MM.1S (cell line): ENCODE data around the gene CCDC102A.
"Not testable (repeated sequence)": the region's sequence is repeated elsewhere in the genome, so short reads cannot be mapped to it uniquely, and the experiment has no call there.

Experiments
- DNase-seq: peaks from one replicate; pipeline ENCODE4 v3.0.0-alpha.2; 2015
- H2AFZ ChIP-seq: fragments of 300-600 bp; sonication (generic); 2 replicates; pipeline ENCODE4 v1.6.0; 2016; ENCODE audit warnings: antibody characterized with exemption, low read length
- H3F3A ChIP-seq: fragments of 300-600 bp; sonication (generic); 2 replicates; pipeline ENCODE4 v1.6.1; 2016; ENCODE audit warnings: mild to moderate bottlenecking, antibody characterized with exemption, low read length, moderate library complexity, mixed read lengths; ENCODE audit not compliant: insufficient read depth
- H3K27ac ChIP-seq: fragments of 300-600 bp; sonication (generic); 2 replicates; pipeline ENCODE4 v1.5.1; 2016; ENCODE audit warnings: mild to moderate bottlenecking, low read length
- H3K27me3 ChIP-seq: fragments of 300-600 bp; sonication (generic); replicated peaks from 2 replicates; pipeline ENCODE4 v1.6.0; 2016; ENCODE audit warnings: low read length; ENCODE audit not compliant: insufficient read depth
- H3K36me3 ChIP-seq: fragments of 300-600 bp; sonication (generic); replicated peaks from 2 replicates; pipeline ENCODE4 v1.6.1; 2016; ENCODE audit warnings: mild to moderate bottlenecking, low read length, mixed read lengths; ENCODE audit not compliant: insufficient read depth
- H3K4me1 ChIP-seq: fragments of 300-600 bp; sonication (generic); 2 replicates; pipeline ENCODE4 v1.6.1; 2016; ENCODE audit warnings: low read length, mixed read lengths
- H3K4me2 ChIP-seq: fragments of 300-600 bp; sonication (generic); 2 replicates; pipeline ENCODE4 v1.6.0; 2016; ENCODE audit warnings: low read depth, low read length
- H3K4me3 ChIP-seq: fragments of 300-600 bp; sonication (generic); 2 replicates; pipeline ENCODE4 v1.5.1; 2016; ENCODE audit warnings: low read length, mixed read lengths
- H3K79me2 ChIP-seq: fragments of 300-600 bp; sonication (generic); 2 replicates; pipeline ENCODE4 v1.6.1; 2016; ENCODE audit warnings: mixed run types, low read length, mixed read lengths
- H3K9ac ChIP-seq: fragments of 300-600 bp; sonication (generic); 2 replicates; pipeline ENCODE4 v1.6.1; 2016; ENCODE audit warnings: low read length, mixed read lengths
- H3K9me2 ChIP-seq: fragments of 300-600 bp; sonication (generic); replicated peaks from 2 replicates; pipeline ENCODE4 v1.6.1; 2016; ENCODE audit warnings: mild to moderate bottlenecking, low read length, mixed read lengths; ENCODE audit not compliant: insufficient read depth
- H3K9me3 ChIP-seq: fragments of 300-600 bp; sonication (generic); replicated peaks from 2 replicates; pipeline ENCODE4 v1.6.1; 2016; ENCODE audit warnings: mild to moderate bottlenecking, low read length, mixed read lengths; ENCODE audit not compliant: insufficient read depth
- H4K20me1 ChIP-seq: fragments of 300-600 bp; sonication (generic); 2 replicates; pipeline ENCODE4 v1.6.1; 2016; ENCODE audit warnings: mild to moderate bottlenecking, low read length, moderate library complexity, mixed read lengths; ENCODE audit not compliant: insufficient read depth
- CTCF ChIP-seq: fragments of 300-600 bp; sonication (generic); IDR thresholded peaks from 2 replicates; pipeline ENCODE4 v1.5.1; 2016; ENCODE audit warnings: antibody characterized with exemption, low read length, mixed read lengths
- EZH2 ChIP-seq: fragments of 300-600 bp; sonication (generic); optimal IDR thresholded peaks from 2 replicates; pipeline ENCODE3; 2017; ENCODE audit warnings: low read depth, mild to moderate bottlenecking, antibody characterized with exemption, low read length, mixed read lengths
- EZH2phosphoT487 ChIP-seq: fragments of 300-600 bp; sonication (generic); IDR thresholded peaks from 2 replicates; pipeline ENCODE4 v1.6.1; 2018; ENCODE audit warnings: antibody characterized with exemption, low read length

The CCDC102A gene

GRCh38 chr16:57549730-57550129 lies 13.4 kb upstream of the CCDC102A start:
- no peaks in the 10 kb centered on the region for H4K20me1 ChIP-seq
- H3K4me1 ChIP-seq: peaks cover 26% of the 10 kb centered on the region
- no peaks in the 10 kb centered on the region for H3K9me3 ChIP-seq
- no peaks in the 10 kb centered on the region for H3K27me3 ChIP-seq
- H3K4me3 ChIP-seq: no peak overlapping the region
- H2AFZ ChIP-seq: no peak overlapping the region
- TF ChIP-seq CTCF (no peak), EZH2phosphoT487 (no peak), EZH2 (no peak)
- DNase-seq: peak; percentile 18
- peaks cover 26% of the 10 kb centered on the region for H3K79me2 ChIP-seq
- H3K9me2 ChIP-seq: no peaks in the 10 kb centered on the region
- H3F3A ChIP-seq: peaks cover 3% of the 10 kb centered on the region; the same call in 1 of the 2 replicates
- peak overlapping the region; percentile 17; the same call in 1 of the 2 replicates for H3K4me2 ChIP-seq
- H3K27ac ChIP-seq: peak overlapping the region; percentile 8; the same call in 1 of the 2 replicates
- no peaks in the 10 kb centered on the region for H3K36me3 ChIP-seq
- no peak overlapping the region for H3K9ac ChIP-seq

- DNase-seq: no peak
- H3K9ac ChIP-seq: no peak overlapping the region
- no peak overlapping the region for H3K4me2 ChIP-seq
- no peaks in the 10 kb centered on the region for H3K9me2 ChIP-seq
- H3K4me1 ChIP-seq: peaks cover 39% of the 10 kb centered on the region
- H3K36me3 ChIP-seq: no peaks in the 10 kb centered on the region
- peaks cover 10% of the 10 kb centered on the region for H3F3A ChIP-seq
- TF ChIP-seq EZH2phosphoT487 (no peak), CTCF (no peak), EZH2 (no peak)
- no peak overlapping the region for H3K4me3 ChIP-seq
- no peaks in the 10 kb centered on the region for H3K27me3 ChIP-seq
- H3K9me3 ChIP-seq: no peaks in the 10 kb centered on the region
- H4K20me1 ChIP-seq: no peaks in the 10 kb centered on the region
- no peak overlapping the region for H3K27ac ChIP-seq
- peaks cover 35% of the 10 kb centered on the region for H3K79me2 ChIP-seq
- no peak overlapping the region for H2AFZ ChIP-seq
These were observed 12.0 kb upstream of the CCDC102A start for GRCh38 chr16:57548408-57548807.

GRCh38 chr16:57547524-57547923 lies 11.2 kb upstream of the CCDC102A start:
- not testable (repeated sequence) for DNase-seq, H3K9me2 ChIP-seq, H4K20me1 ChIP-seq, H3K27ac ChIP-seq, H3K36me3 ChIP-seq, H3K4me2 ChIP-seq, H3K9me3 ChIP-seq, H3K9ac ChIP-seq, H3K4me3 ChIP-seq, H3K27me3 ChIP-seq, H2AFZ ChIP-seq
- Histone ChIP-seq H3F3A (peaks cover 14% of the 10 kb centered on the region), H3K79me2 (peaks cover 43% of the 10 kb centered on the region), H3K4me1 (peaks cover 44% of the 10 kb centered on the region)

GRCh38 chr16:57544124-57544653 lies 7.8 kb upstream of the CCDC102A start:
- Histone ChIP-seq H3K9me3 (no peaks in the 10 kb centered on the region), H3F3A (peaks cover 32% of the 10 kb centered on the region), H3K9ac (peak overlapping the region; percentile 41; the same call in 1 of the 2 replicates), H3K4me3 (peak overlapping the region; percentile 60), H3K9me2 (no peaks in the 10 kb centered on the region), H3K4me1 (peaks cover 60% of the 10 kb centered on the region), H2AFZ (no peak overlapping the region), H3K4me2 (peak overlapping the region; percentile 85), H3K27me3 (no peaks in the 10 kb centered on the region), H3K36me3 (no peaks in the 10 kb centered on the region), H3K79me2 (peaks cover 43% of the 10 kb centered on the region), H4K20me1 (no peaks in the 10 kb centered on the region), H3K27ac (peak overlapping the region; percentile 69)
- DNase-seq: peak; percentile 78
- no peak for TF ChIP-seq CTCF
- TF ChIP-seq EZH2: no peak
- TF ChIP-seq EZH2phosphoT487: no peak
